Measurements from ENCODE around the gene DCLK1. TPM values are rescaled to one million over a fixed set of nuclear protein-coding genes. Genes with fewer than 3 reads are reported as not detected.

DCLK1 gene
- total RNA-seq, 1 donor from 2014 or later: under 0.01 TPM

DNA sequence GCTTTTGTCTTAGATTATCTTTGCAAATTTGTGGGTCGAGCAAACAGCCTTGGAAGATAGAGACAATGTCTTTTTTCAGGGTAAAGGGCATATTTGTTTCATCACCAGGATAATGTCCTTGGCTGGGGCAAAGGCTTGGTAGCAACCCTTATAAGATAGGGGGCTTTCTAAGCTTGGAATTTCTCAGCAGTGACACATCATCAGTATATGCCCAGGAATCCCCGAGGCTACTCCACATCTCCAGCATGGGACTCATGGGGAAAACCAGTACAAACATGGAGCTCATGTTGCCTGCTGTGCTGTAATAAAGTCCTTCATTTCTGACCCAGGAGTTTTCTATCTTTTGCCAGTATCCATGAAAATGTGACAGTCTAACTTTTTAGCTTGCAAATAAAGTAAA lies 77.1 kb downstream of the DCLK1 start:
- FAIRE-seq: no peak
- no peaks in the 10 kb centered on the region for H3K27me3 ChIP-seq (ENCODE audit: control insufficient read depth, insufficient read depth, low read length)
- TF ChIP-seq, protein P1, sequence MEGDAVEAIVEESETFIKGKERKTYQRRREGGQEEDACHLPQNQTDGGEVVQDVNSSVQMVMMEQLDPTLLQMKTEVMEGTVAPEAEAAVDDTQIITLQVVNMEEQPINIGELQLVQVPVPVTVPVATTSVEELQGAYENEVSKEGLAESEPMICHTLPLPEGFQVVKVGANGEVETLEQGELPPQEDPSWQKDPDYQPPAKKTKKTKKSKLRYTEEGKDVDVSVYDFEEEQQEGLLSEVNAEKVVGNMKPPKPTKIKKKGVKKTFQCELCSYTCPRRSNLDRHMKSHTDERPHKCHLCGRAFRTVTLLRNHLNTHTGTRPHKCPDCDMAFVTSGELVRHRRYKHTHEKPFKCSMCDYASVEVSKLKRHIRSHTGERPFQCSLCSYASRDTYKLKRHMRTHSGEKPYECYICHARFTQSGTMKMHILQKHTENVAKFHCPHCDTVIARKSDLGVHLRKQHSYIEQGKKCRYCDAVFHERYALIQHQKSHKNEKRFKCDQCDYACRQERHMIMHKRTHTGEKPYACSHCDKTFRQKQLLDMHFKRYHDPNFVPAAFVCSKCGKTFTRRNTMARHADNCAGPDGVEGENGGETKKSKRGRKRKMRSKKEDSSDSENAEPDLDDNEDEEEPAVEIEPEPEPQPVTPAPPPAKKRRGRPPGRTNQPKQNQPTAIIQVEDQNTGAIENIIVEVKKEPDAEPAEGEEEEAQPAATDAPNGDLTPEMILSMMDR (IDR thresholded peaks at IDR 0.05; ENCODE audit: insufficient read depth, low read length, severe bottlenecking): no peak
- no peaks in the 10 kb centered on the region for H3K36me3 ChIP-seq (ENCODE audit: control insufficient read depth, insufficient read depth, low read length)
- H3K4me3 ChIP-seq (ENCODE audit: low read depth, low read length): no peak overlapping the region
- DNase-seq (ENCODE audit: low read depth): no peak

DNA sequence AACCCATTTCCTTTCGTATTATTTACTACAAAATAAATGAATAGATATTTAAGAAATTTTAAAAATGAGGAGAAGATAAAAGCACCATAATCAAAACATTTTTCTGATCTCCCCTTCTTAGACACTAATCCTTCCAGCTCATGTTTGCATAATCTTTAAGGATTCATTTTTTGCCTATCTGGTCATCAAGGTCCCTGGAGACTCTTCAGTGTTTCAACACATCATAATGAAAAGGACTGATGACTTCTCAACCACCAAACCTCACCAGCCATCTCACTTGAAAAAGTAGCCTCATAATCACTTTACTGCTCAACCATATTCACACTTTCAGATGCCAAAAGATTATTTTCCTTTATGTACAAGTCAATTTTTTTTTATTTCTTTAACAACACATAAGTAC lies 80.1 kb downstream of the DCLK1 start:
- DNase-seq (ENCODE audit: low read depth) (no peak), FAIRE-seq (no peak)
- Histone ChIP-seq H3K36me3 (ENCODE audit: control insufficient read depth, insufficient read depth, low read length) (no peaks in the 10 kb centered on the region), H3K4me3 (ENCODE audit: low read depth, low read length) (no peak overlapping the region), H3K27me3 (ENCODE audit: control insufficient read depth, insufficient read depth, low read length) (no peaks in the 10 kb centered on the region)
- TF ChIP-seq, protein P1 (IDR thresholded peaks at IDR 0.05; ENCODE audit: insufficient read depth, low read length, severe bottlenecking): no peak

DNA sequence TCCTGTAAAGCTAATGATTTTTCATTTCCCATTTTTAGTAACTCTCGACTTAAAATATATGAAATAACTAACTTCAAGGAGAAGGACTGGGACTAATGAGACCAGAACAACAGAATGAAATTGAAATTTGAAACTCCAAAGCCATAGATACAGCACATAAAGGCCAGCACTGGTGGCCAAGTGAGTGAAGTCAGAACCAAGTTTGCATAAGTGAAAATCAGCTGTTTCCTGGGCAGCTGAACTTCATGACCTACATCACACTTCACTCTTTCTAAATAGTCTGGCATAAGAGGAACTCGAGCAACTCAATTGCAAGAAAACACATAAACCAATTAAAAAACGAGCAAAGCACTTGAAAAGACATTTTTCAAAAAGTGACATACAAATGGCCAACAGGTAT lies 84.5 kb downstream of the DCLK1 start:
- Histone ChIP-seq H3K36me3 (ENCODE audit: control insufficient read depth, insufficient read depth, low read length) (no peaks in the 10 kb centered on the region), H3K27me3 (ENCODE audit: control insufficient read depth, insufficient read depth, low read length) (no peaks in the 10 kb centered on the region), H3K4me3 (ENCODE audit: low read depth, low read length) (no peak overlapping the region)
- no peak for DNase-seq (ENCODE audit: low read depth)
- TF ChIP-seq, protein P1 (IDR thresholded peaks at IDR 0.05; ENCODE audit: insufficient read depth, low read length, severe bottlenecking): no peak
- no peak for FAIRE-seq

DNA sequence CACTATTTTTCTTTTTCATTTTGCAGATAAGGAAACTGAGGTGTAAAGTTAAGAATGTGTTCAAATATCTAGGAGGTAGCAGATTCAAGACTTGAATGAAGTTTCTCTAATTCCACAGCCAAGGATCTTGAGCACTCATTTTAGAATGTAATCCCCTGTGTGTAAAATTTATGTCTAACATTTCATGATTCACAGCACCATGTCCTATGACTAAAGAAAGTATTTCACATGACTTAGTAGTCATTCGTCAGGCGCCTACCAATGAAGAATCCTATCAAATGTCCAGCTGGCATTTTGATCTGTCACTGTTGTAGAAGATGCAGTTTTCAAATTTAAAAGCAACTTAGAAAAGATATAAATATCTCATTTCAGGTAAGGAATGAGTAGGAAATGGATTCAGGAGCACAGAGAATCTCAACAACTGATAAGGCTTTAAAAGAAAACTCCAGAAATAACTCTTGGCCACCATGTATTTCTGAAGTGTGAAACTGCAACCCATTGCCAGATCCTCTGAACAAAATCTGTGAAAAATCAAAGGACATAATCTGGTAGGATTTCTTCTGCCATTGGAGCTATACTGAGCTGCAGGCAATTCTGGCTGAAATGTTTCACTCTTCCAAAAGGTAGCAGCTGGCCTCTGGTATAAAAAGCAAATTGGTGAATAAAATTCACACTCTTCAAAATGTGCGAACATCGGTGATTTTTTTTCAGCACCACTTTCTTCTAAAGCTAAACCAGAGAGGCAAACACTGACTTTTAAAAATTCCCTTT lies 92.2 kb downstream of the DCLK1 start:
- TF ChIP-seq, protein P1 (IDR thresholded peaks at IDR 0.05; ENCODE audit: insufficient read depth, low read length, severe bottlenecking): no peak
- FAIRE-seq (no peak), DNase-seq (ENCODE audit: low read depth) (peak; percentile 46)
- Histone ChIP-seq H3K27me3 (ENCODE audit: control insufficient read depth, insufficient read depth, low read length) (no peaks in the 10 kb centered on the region), H3K4me3 (ENCODE audit: low read depth, low read length) (no peak overlapping the region), H3K36me3 (ENCODE audit: control insufficient read depth, insufficient read depth, low read length) (no peaks in the 10 kb centered on the region)

DNA sequence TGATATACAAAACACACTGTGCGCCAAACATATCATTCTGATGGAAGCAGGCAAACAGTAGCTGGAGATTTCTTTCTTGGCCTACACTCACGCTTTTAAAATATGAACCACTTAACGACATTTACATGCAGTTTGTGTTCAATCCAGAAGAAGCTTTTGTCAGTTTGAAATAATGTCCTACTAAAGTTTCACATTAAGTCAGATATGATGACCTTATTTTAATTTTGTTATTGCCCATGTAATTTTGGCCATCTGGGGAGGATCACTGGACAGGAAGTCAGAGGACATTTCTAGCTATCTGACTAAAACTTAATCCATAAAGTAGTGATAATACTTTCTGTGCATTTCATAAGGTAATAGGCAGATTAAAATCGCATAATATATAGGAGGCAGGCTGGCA lies 98.1 kb downstream of the DCLK1 start:
- Histone ChIP-seq H3K27me3 (ENCODE audit: control insufficient read depth, insufficient read depth, low read length) (no peaks in the 10 kb centered on the region), H3K4me3 (ENCODE audit: low read depth, low read length) (no peak overlapping the region), H3K36me3 (ENCODE audit: control insufficient read depth, insufficient read depth, low read length) (no peaks in the 10 kb centered on the region)
- FAIRE-seq (no peak), DNase-seq (ENCODE audit: low read depth) (no peak)
- TF ChIP-seq, protein P1 (IDR thresholded peaks at IDR 0.05; ENCODE audit: insufficient read depth, low read length, severe bottlenecking): no peak

DNA sequence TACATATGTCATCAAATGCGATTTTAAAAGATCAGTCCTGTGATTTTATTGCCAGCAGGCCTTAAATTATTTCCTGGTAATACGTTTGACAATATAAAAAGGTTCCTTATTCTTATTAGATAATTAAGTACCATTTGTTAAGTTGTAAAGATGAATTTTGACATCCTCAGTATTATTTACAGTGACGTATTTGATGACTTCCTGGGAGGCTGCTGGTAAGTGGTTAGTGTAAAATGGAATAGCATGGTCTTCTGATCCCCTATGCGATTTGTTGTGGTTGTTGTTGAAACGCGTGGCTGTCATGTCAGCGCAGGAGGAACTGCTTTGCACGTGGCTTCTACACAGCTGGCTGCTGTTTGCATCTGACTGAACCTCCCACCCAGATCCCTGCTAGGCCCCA lies 99.7 kb downstream of the DCLK1 start:
- Histone ChIP-seq H3K36me3 (ENCODE audit: control insufficient read depth, insufficient read depth, low read length) (no peaks in the 10 kb centered on the region), H3K4me3 (ENCODE audit: low read depth, low read length) (no peak overlapping the region), H3K27me3 (ENCODE audit: control insufficient read depth, insufficient read depth, low read length) (no peaks in the 10 kb centered on the region)
- TF ChIP-seq, protein P1 (IDR thresholded peaks at IDR 0.05; ENCODE audit: insufficient read depth, low read length, severe bottlenecking): no peak
- no peak for FAIRE-seq
- DNase-seq (ENCODE audit: low read depth): no peak
